ENCODE measurements around the gene PCP4. TPM values are rescaled to one million over a fixed set of nuclear protein-coding genes. Genes with fewer than 3 reads are reported as not detected.

PCP4 gene
- total and polyA plus RNA-seq, 2 experiments from 2014 or later: 2.5 TPM; not detected in 1

DNA sequence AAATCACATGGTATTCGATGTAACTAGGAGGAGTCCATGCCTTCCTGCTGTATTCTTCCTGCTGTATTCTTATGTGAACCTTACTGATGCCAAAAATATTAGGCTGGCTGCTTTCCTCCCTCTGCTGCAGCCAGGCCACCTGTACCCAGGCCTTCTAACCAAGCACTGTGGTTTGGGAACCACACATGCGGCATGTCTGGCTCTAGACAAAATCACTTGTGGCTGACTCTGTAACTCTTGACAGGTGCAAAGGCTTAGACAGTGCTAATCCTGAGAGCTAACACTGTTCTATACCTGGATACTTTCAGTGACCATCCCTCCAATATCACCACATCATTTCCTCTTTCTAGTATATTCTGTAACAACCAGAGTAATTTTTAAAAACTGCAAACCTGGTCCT is 67.7 kb downstream of the PCP4 start:
- no peak overlapping the region for H3K27ac ChIP-seq
- H3K4me1 ChIP-seq (ENCODE audit: low read depth): no peaks in the 10 kb centered on the region
- no peaks in the 10 kb centered on the region for H3K36me3 ChIP-seq
- no peak for DNase-seq (ENCODE audit: low read depth in 1 of 2, low spot score in 1 of 2)
- H3K4me3 ChIP-seq: no peak overlapping the region
- no peaks in the 10 kb centered on the region for H3K27me3 ChIP-seq
- TF ChIP-seq, protein P1, sequence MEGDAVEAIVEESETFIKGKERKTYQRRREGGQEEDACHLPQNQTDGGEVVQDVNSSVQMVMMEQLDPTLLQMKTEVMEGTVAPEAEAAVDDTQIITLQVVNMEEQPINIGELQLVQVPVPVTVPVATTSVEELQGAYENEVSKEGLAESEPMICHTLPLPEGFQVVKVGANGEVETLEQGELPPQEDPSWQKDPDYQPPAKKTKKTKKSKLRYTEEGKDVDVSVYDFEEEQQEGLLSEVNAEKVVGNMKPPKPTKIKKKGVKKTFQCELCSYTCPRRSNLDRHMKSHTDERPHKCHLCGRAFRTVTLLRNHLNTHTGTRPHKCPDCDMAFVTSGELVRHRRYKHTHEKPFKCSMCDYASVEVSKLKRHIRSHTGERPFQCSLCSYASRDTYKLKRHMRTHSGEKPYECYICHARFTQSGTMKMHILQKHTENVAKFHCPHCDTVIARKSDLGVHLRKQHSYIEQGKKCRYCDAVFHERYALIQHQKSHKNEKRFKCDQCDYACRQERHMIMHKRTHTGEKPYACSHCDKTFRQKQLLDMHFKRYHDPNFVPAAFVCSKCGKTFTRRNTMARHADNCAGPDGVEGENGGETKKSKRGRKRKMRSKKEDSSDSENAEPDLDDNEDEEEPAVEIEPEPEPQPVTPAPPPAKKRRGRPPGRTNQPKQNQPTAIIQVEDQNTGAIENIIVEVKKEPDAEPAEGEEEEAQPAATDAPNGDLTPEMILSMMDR (IDR thresholded peaks at IDR 0.05; ENCODE audit: low read depth, low read length): no peak
- H3K9me3 ChIP-seq (ENCODE audit: low read depth): no peaks in the 10 kb centered on the region

DNA sequence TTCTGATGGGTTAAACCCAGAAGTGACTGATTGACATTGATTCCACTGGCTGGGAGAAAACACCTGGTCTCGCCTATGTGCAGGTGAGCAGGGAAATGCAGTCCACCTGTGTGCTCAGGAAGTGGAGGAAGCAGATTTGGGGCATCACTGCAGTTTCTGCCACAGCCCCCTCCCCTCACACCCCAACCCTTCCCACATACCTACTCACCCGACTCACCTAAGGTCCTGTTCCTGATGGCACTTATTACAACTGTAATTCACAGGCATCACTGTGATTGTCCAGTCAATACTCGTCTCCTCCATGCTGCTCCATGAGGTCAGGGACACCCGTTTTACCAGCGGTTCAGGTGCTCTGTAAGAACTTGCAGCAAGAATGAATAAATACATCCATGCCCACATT is 68.5 kb downstream of the PCP4 start:
- H3K27ac ChIP-seq: no peak overlapping the region
- H3K4me3 ChIP-seq: no peak overlapping the region
- H3K27me3 ChIP-seq: no peaks in the 10 kb centered on the region
- DNase-seq (ENCODE audit: low read depth in 1 of 2, low spot score in 1 of 2): no peak
- TF ChIP-seq, protein P1 (IDR thresholded peaks at IDR 0.05; ENCODE audit: low read depth, low read length): no peak
- no peaks in the 10 kb centered on the region for H3K9me3 ChIP-seq (ENCODE audit: low read depth)
- no peaks in the 10 kb centered on the region for H3K4me1 ChIP-seq (ENCODE audit: low read depth)
- H3K36me3 ChIP-seq: no peaks in the 10 kb centered on the region

DNA sequence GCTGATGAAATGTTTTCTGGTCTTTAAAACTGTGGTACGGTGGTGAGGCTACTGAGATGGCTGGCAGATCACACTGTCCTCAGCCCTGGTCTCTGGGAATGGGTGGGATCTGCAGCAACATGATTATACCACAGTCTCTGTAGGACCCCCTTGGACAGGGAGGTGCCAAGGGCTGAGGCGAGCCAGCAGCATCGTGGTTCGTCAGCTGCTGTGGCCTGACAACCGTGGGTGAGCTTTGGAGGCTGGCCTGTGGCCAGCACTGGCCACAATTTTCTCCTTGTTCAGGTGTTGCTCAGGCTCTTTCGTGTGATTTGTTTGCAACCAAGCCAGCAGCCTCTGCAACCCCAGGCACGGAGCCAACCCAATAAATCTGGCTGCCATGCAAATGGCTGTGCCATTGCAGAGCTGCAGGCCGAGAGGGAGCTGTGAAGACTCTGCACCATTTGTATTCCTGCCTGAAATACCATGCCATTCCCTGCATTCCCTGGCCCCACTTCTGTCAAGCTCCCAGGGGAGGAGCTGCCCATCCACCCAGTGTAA is 70.9 kb downstream of the PCP4 start:
- no peaks in the 10 kb centered on the region for H3K4me1 ChIP-seq (ENCODE audit: low read depth)

DNA sequence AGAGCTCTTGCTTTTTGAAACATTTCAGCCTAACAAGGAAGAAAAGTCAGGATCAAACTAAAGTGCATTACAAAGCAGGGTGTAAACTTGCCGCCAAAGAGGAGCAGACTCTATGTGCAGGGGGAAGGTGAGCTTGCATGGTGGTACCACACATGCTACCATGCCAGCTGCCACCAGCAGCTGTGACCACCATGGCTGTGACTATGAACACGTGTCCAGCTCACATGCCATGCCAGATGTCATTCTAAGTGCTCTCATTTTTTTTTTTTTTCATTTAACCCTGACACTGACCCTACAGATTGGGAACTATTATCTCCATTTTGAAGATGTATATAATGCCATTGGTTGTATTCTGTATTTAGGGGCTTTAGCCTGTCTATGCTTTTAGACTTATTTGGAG is 79.0 kb downstream of the PCP4 start:
- Histone ChIP-seq H3K4me3 (no peak overlapping the region), H3K27ac (no peak overlapping the region), H3K27me3 (peaks cover 11% of the 10 kb centered on the region)

More for the DNA sequence above, 70.9 kb downstream of the PCP4 start:
- no peaks in the 10 kb centered on the region for H3K9me3 ChIP-seq (ENCODE audit: low read depth)
- no peaks in the 10 kb centered on the region for H3K36me3 ChIP-seq
- no peak overlapping the region for H3K27ac ChIP-seq
- no peak for DNase-seq (ENCODE audit: low read depth in 1 of 2, low spot score in 1 of 2)
- no peaks in the 10 kb centered on the region for H3K27me3 ChIP-seq
- H3K4me3 ChIP-seq: no peak overlapping the region
- TF ChIP-seq, protein P1 (IDR thresholded peaks at IDR 0.05; ENCODE audit: low read depth, low read length): no peak

DNA sequence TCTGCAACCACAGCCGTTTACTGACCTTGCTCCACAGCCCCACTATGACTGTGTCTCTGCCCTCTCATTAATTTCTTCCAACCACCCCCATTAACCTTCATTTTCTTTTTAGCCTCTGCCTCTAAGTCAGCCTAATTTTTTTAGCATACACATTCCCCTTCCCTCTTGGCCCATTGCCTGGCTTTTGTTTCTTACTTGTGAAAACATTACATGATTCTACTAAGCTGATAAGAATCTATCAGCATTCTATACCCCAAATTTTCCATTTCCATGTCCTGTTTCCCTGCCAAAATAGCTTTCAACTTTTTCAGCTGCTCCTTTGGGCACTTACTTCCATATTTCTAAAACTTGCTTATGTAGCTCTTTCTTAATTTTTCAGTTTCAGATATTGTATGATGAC is 79.8 kb downstream of the PCP4 start:
- H3K27me3 ChIP-seq: peaks cover 14% of the 10 kb centered on the region
- DNase-seq (ENCODE audit: low read depth in 1 of 2, low spot score in 1 of 2): no peak
- H3K4me1 ChIP-seq (ENCODE audit: low read depth): no peaks in the 10 kb centered on the region
- no peak overlapping the region for H3K4me3 ChIP-seq
- H3K36me3 ChIP-seq: no peaks in the 10 kb centered on the region
- TF ChIP-seq, protein P1 (IDR thresholded peaks at IDR 0.05; ENCODE audit: low read depth, low read length): no peak
- no peaks in the 10 kb centered on the region for H3K9me3 ChIP-seq (ENCODE audit: low read depth)
- no peak overlapping the region for H3K27ac ChIP-seq

More for the DNA sequence above, 79.0 kb downstream of the PCP4 start:
- no peak for DNase-seq (ENCODE audit: low read depth in 1 of 2, low spot score in 1 of 2)
- TF ChIP-seq, protein P1 (IDR thresholded peaks at IDR 0.05; ENCODE audit: low read depth, low read length): no peak
- no peaks in the 10 kb centered on the region for H3K4me1 ChIP-seq (ENCODE audit: low read depth)
- no peaks in the 10 kb centered on the region for H3K9me3 ChIP-seq (ENCODE audit: low read depth)
- H3K36me3 ChIP-seq: no peaks in the 10 kb centered on the region

Measured in cardiac muscle cell (in vitro differentiated cells and primary cell).